HG02642 (cell line): ENCODE data around the gene VAC14.

Experiments
- ATAC-seq: cut with Tn5 transposase; IDR thresholded peaks from one replicate; pipeline ENCODE4 v1.9.1; 2021; ENCODE audit warnings: mild to moderate bottlenecking; ENCODE audit not compliant: unreplicated experiment, poor library complexity

Gene VAC14

GRCh38 chr16:70685061-70685937, 115.7 kb downstream of the VAC14 start:
- no peak for ATAC-seq

- no peak for ATAC-seq
Measured at GRCh38 chr16:70684146-70685060, 116.6 kb downstream of the VAC14 start.

GRCh38 chr16:70683146-70683944, 117.6 kb downstream of the VAC14 start:
- no peak for ATAC-seq

- ATAC-seq = no peak
Measured at GRCh38 chr16:70682239-70683145, 118.5 kb downstream of the VAC14 start.

- no peak for ATAC-seq
Measured at GRCh38 chr16:70681382-70682238, 119.3 kb downstream of the VAC14 start.

GRCh38 chr16:70680495-70681381, 120.2 kb downstream of the VAC14 start:
- ATAC-seq = no peak

- ATAC-seq = no peak
Measured at GRCh38 chr16:70679671-70680494, 121.1 kb downstream of the VAC14 start.

- no peak for ATAC-seq
Measured at GRCh38 chr16:70678898-70679670, 121.9 kb downstream of the VAC14 start.

GRCh38 chr16:70678121-70678897, 122.6 kb downstream of the VAC14 start:
- ATAC-seq = no peak

GRCh38 chr16:70677499-70678120, 123.3 kb downstream of the VAC14 start:
- no peak for ATAC-seq

- no peak for ATAC-seq
Measured at GRCh38 chr16:70676675-70677498, 124.1 kb downstream of the VAC14 start.

- no peak for ATAC-seq
Measured at GRCh38 chr16:70675851-70676513, 125.0 kb downstream of the VAC14 start.

- no peak for ATAC-seq
Measured at GRCh38 chr16:70674221-70675014, 126.5 kb downstream of the VAC14 start.
